Activated T-cell treated with anti-CD3 and anti-CD28 coated beads, Interleukin-2, amount 50 U/mL, for 72 hours (primary cell): ENCODE measurements around the gene HACE1. TPM values are rescaled to one million over a fixed set of nuclear protein-coding genes. Genes with fewer than 3 reads are reported as not detected.
"Not testable (repeated sequence)": the region's sequence is repeated elsewhere in the genome, so short reads cannot be mapped to it uniquely, and the experiment has no call there.

Experiments
- ATAC-seq, 2 donors: fragments of 150-1000 bp; cut with Tn5 transposase; replicated peaks in 1 of 2; 2 replicates each; pipeline ENCODE4 v1.10.0; 2021; ENCODE audit warnings: moderate library complexity in 2 of 2, mild to moderate bottlenecking in 1 of 2
- DNase-seq, 2 donors: peaks; one replicate each; pipeline ENCODE4 v3.0.0; 2021 to 2022; ENCODE audit warnings: mixed read lengths in 1 of 2
- H3K27ac Mint-ChIP-seq: one replicate; pipeline ENCODE4 v1.8.0; 2022; ENCODE audit warnings: mild to moderate bottlenecking, moderate library complexity, mixed read lengths
- H3K27me3 Mint-ChIP-seq: one replicate; pipeline ENCODE4 v1.8.0; 2022; ENCODE audit warnings: low read depth, mixed read lengths
- H3K36me3 Mint-ChIP-seq, 2 donors: one replicate each; pipeline ENCODE4 v1.8.0; 2022; ENCODE audit warnings: mixed read lengths in 2 of 2, mild to moderate bottlenecking in 1 of 2; ENCODE audit not compliant: insufficient read depth in 2 of 2
- H3K4me1 Mint-ChIP-seq: one replicate; pipeline ENCODE4 v1.8.0; 2022; ENCODE audit warnings: low read depth, mixed read lengths
- H3K4me3 Mint-ChIP-seq, 2 donors: one replicate each; pipeline ENCODE4 v1.8.0; 2022; ENCODE audit warnings: mild to moderate bottlenecking in 2 of 2, mixed read lengths in 2 of 2, moderate library complexity in 2 of 2
- H3K9me3 Mint-ChIP-seq, 2 donors: one replicate each; pipeline ENCODE4 v1.8.0; 2022; ENCODE audit warnings: mixed read lengths in 2 of 2
- total RNA-seq, 2 donors: library from RNA; stranded (reverse); gene quantifications; one replicate each; pipeline ENCODE4 v1.2.3, GENCODE V29; 2022

HACE1 gene
- total RNA-seq, 2 donors from 2014 or later: 17.7 to 22.5 TPM

- peaks cover 5% of the 10 kb centered on the region for H3K4me1 Mint-ChIP-seq
- no peak for ATAC-seq
- H3K27ac Mint-ChIP-seq: no peak overlapping the region
- DNase-seq: no peak
- H3K27me3 Mint-ChIP-seq: no peaks in the 10 kb centered on the region
- no peak overlapping the region for H3K4me3 Mint-ChIP-seq
- peaks cover 14 to 24% of the 10 kb centered on the region in 2 donors for H3K36me3 Mint-ChIP-seq
- peaks cover 5 to 6% of the 10 kb centered on the region in 2 donors for H3K9me3 Mint-ChIP-seq
These were observed 50.6 kb downstream of the HACE1 start for GRCh38 chr6:104809116-104809515.

DNA sequence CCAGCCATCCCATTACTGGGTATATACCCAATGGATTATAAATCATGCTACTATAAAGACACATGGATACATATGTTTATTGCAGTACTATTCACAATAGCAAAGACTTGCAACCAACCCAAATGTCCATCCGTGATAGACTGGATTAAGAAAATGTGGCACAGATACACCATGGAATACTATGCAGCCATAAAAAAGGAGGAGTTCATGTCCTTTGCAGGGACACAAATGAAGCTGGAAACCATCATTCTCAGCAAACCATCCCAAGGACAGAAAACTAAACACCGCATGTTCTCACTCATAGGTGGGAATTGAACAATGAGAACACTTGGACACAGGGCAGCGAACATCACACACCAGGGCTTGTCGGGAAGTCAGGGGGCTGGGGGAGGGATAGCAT, 54.4 kb downstream of the HACE1 start:
- not testable (repeated sequence) for H3K4me3 Mint-ChIP-seq, H3K4me1 Mint-ChIP-seq, ATAC-seq, H3K27ac Mint-ChIP-seq, DNase-seq, H3K27me3 Mint-ChIP-seq
- peaks cover 4 to 16% of the 10 kb centered on the region in 2 donors for H3K9me3 Mint-ChIP-seq
- peaks cover 21 to 43% of the 10 kb centered on the region in 2 donors for H3K36me3 Mint-ChIP-seq

DNA sequence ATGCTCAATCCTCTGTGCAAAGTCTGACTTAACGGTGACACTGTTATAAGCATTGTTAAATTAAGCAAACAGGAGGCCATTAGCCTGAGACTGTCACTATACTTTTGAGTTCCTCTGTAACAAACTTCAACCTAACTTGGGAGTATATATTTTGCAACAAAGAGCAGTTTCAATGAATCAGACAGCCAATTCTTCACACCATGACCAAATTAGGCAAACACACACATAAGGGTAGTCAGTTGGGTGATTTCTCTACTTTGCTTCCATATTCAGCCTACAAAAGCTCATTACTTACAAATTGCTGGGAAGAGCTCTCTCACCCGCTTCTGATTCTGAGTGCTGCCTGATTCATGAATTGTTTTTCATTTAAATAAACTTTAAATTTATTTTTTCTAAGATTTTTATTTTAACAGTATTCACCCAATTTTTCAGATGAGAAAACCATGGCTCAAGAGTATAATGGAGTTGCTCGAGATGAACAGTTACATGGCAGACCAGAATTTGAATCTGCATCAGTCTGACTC, 60.5 kb downstream of the HACE1 start:
- Mint-ChIP-seq H3K9me3 (peaks cover 2 to 13% of the 10 kb centered on the region in 2 donors), H3K4me3 (no peak overlapping the region), H3K27me3 (no peaks in the 10 kb centered on the region), H3K36me3 (peaks cover 15 to 30% of the 10 kb centered on the region in 2 donors), H3K4me1 (no peaks in the 10 kb centered on the region), H3K27ac (no peak overlapping the region)
- ATAC-seq (peak in 1 of 2 donors; percentile 41), DNase-seq (no peak)

DNA sequence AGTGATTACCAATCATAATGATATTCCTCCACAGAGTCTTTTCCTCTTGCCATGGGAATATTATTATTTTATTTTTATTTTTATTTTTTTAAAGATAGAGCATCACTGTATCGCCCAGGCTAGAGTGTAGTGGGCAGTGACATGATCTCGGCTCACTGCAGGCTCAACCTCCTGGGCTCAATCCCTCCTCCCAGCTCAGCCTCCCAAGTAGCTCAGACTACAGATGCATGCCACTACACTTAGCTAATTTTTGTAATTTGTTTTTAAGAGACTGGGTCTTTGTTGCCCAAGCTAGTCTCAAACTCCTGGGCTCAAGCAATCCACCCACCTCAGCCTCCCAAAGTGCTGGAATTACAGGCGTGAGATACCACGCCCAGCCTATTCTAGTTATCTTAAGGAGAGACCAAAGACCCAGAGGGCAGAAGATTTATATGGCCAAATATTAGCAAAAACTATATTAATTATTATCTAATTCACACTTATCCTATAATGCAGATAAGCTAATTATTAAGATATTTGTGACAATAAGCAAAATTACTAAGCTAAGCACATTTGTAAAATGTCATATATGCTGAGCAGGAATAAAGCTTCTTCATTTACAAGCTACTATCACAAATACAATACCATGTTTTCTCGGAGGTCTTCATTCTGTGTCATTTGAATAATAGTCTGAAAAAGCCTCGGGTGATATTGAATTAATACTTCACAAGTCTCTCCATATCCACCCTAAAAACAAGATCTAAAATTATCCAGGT, 63.5 kb downstream of the HACE1 start:
- H3K36me3 Mint-ChIP-seq: peaks cover 4 to 8% of the 10 kb centered on the region in 2 donors
- DNase-seq: no peak
- no peak for ATAC-seq
- H3K27me3 Mint-ChIP-seq: no peaks in the 10 kb centered on the region
- no peaks in the 10 kb centered on the region for H3K4me1 Mint-ChIP-seq
- H3K4me3 Mint-ChIP-seq: no peak overlapping the region
- peaks cover 2 to 6% of the 10 kb centered on the region in 2 donors for H3K9me3 Mint-ChIP-seq
- no peak overlapping the region for H3K27ac Mint-ChIP-seq

DNA sequence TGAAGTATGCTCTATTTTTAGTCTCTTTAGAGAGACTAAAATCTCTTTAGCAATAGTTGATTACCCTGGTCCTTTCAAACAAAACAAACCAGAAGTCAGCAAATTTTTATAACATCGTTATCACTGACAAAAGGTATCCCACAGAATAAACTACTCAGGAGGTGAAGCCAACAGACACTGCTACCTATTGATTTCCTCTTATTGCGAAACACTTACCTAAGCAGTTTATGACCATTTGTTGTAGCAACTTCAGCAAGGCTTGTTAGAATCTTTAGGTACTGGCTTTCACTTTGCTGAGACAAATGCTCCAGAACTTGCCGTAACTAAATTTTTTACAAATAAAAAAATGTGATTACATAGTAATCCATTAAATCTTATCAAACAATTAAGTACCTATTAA, 64.4 kb downstream of the HACE1 start:
- ATAC-seq (no peak), DNase-seq (no peak)
- H3K4me3 Mint-ChIP-seq: no peak overlapping the region
- no peaks in the 10 kb centered on the region for H3K9me3 Mint-ChIP-seq
- H3K36me3 Mint-ChIP-seq: peaks cover 0 to under 1% of the 10 kb centered on the region in 2 donors
- peaks cover 2% of the 10 kb centered on the region for H3K4me1 Mint-ChIP-seq
- no peaks in the 10 kb centered on the region for H3K27me3 Mint-ChIP-seq
- no peak overlapping the region for H3K27ac Mint-ChIP-seq

- DNase-seq (peak; percentile 11 to 14), ATAC-seq (peak; percentile 97 to 98)
- Mint-ChIP-seq H3K4me3 (peak overlapping the region; percentile 29 to 63), H3K4me1 (peaks cover 34% of the 10 kb centered on the region), H3K36me3 (no peaks in the 10 kb centered on the region), H3K27ac (peak overlapping the region; percentile 86), H3K27me3 (no peaks in the 10 kb centered on the region), H3K9me3 (no peaks in the 10 kb centered on the region)
These were observed 69.9 kb downstream of the HACE1 start for GRCh38 chr6:104789770-104790190.

- Mint-ChIP-seq H3K4me3 (peak overlapping the region; percentile 15 to 57), H3K36me3 (no peaks in the 10 kb centered on the region), H3K9me3 (no peaks in the 10 kb centered on the region), H3K27ac (peak overlapping the region; percentile 51), H3K4me1 (peaks cover 34% of the 10 kb centered on the region), H3K27me3 (no peaks in the 10 kb centered on the region)
- no peak for ATAC-seq
- DNase-seq: no peak
These were observed 71.3 kb downstream of the HACE1 start for GRCh38 chr6:104788400-104788799.

DNA sequence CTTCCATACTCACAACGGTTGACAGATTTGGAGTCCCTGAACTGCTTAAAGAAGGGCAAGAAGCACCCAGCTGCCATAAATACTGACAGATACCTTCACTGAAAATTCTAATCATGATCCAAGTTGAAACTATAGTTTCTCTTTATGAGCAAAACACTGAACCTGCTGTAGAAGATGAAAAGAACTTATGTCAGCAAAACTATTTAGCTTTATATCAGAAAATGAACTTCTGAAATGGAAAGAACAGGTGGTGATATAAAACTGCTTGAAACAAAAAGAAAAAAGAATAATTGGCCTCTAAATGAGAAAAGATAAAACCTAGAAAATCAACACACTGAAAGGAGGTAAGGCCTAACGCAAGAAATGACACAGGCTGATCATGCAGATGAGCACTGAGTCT, 72.4 kb downstream of the HACE1 start:
- DNase-seq: no peak
- Mint-ChIP-seq H3K4me1 (peaks cover 34% of the 10 kb centered on the region), H3K27ac (peak overlapping the region; percentile 79), H3K9me3 (no peaks in the 10 kb centered on the region), H3K36me3 (no peaks in the 10 kb centered on the region), H3K27me3 (no peaks in the 10 kb centered on the region), H3K4me3 (peak overlapping the region in 1 of 2 donors; percentile 70)
- no peak for ATAC-seq

GRCh38 chr6:104784884-104785283, 74.8 kb downstream of the HACE1 start:
- Mint-ChIP-seq H3K27ac (no peak overlapping the region), H3K36me3 (no peaks in the 10 kb centered on the region), H3K4me3 (no peak overlapping the region), H3K27me3 (no peaks in the 10 kb centered on the region), H3K9me3 (no peaks in the 10 kb centered on the region), H3K4me1 (peaks cover 27% of the 10 kb centered on the region)
- DNase-seq: no peak
- ATAC-seq: no peak

DNA sequence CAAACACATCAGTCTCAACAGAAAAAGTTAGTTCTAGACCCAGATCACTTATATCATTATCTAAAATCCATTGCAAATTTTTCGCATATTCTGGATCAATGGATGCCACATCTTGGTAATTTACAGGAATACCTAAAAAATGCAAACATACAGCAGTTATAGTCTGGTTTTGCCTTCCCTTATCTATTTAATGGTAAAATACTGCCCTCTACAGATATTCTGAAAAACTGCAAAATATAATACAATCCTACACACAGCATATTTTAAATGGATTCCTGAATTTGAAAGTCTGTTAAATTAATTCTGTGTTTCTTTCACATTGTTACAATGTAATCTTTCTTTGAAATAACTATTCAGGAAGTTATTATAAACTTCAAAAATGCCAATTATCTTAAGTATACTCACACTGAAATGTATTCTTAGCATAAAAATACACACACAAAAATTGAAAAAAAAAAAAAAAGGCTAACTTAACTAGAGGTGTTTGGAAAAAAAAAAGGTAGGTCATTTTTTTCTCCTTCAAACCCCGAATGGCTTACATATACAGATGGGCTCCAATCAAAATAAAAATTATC, 88.4 kb downstream of the HACE1 start:
- H3K9me3 Mint-ChIP-seq: no peaks in the 10 kb centered on the region
- peak; percentile 47 to 50 for ATAC-seq

DNA sequence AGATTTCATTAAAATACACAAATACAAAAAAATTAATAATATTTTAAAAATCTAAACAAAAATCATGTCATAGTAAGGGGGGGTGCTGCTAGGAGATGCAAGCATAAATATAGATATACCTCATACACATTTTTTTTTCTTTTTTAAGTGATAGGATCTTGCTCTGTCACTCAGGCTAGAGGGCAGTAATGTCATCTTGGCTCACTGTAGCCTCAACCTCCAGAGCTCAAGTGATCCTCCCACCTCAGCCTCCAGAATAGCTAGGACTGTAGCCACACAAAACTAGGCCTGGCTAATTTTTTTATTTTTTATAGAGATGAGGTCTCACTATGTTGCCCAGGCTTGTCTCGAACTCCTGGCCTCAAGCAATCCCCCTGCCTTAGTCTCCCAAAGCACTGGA, 90.8 kb downstream of the HACE1 start:
- no peaks in the 10 kb centered on the region for H3K9me3 Mint-ChIP-seq
- H3K4me3 Mint-ChIP-seq: no peak overlapping the region
- DNase-seq (no peak), ATAC-seq (no peak)
- no peaks in the 10 kb centered on the region for H3K27me3 Mint-ChIP-seq
- no peak overlapping the region for H3K27ac Mint-ChIP-seq
- no peaks in the 10 kb centered on the region for H3K36me3 Mint-ChIP-seq
- H3K4me1 Mint-ChIP-seq: no peaks in the 10 kb centered on the region

More for the DNA sequence above, 88.4 kb downstream of the HACE1 start:
- Mint-ChIP-seq H3K36me3 (no peaks in the 10 kb centered on the region), H3K27ac (no peak overlapping the region), H3K27me3 (no peaks in the 10 kb centered on the region), H3K4me3 (no peak overlapping the region), H3K4me1 (no peaks in the 10 kb centered on the region)
- DNase-seq: no peak

DNA sequence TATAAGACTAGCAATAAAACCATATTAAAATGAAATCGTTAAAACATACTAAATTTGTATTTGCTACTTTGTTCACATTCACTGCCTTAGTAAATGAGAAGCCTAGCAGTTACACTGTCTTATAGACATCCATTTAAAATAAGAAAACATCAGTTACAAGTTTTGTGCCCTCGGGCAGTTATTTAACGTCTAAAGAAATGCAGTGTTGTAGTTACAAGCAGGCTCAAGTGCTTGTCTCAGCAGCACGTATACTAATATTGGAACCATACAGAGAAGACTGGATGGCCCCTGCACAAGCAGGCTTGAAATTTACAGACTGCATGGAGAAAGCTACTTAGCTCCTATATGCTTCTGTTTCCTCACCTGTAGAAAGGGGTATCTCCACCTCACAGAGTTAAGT, 93.1 kb downstream of the HACE1 start:
- Mint-ChIP-seq H3K9me3 (peaks cover 0 to 2% of the 10 kb centered on the region in 2 donors), H3K27ac (no peak overlapping the region), H3K4me3 (no peak overlapping the region), H3K36me3 (peaks cover 2% of the 10 kb centered on the region in 2 donors), H3K27me3 (no peaks in the 10 kb centered on the region), H3K4me1 (no peaks in the 10 kb centered on the region)
- DNase-seq: no peak
- ATAC-seq: no peak

DNA sequence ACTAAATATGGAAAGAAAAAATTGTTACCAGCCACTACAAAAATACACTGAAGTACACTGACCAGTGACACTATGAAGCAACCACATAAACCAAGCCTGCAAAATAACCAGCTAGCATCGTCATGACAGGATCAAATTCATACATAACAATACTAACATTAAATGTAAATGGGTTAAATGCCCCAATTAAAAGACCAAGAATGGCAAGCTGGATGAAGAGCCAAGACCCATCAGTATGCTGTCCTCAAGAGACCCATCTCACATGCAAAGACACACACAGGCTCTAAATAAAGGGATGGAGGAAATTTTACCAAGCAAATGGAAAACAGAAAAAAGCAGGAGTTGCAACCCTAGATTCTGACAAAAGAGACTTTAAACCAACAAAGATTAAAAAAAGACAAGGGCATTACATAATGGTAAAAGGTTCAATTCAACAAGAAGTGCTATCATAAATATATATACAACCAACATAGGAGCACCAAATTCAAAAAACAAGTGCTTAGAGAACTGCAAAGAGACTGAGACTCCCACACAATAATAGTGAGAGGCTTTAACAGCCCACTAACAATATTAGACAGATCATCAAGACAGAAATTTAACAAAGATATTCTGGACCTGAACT, 104.8 kb downstream of the HACE1 start:
- peaks cover 33 to 38% of the 10 kb centered on the region in 2 donors for H3K36me3 Mint-ChIP-seq
- ATAC-seq: no peak
- DNase-seq: no peak

More for the DNA sequence above, 104.8 kb downstream of the HACE1 start:
- H3K27me3 Mint-ChIP-seq: no peaks in the 10 kb centered on the region
- H3K27ac Mint-ChIP-seq: no peak overlapping the region
- H3K9me3 Mint-ChIP-seq: peaks cover 20 to 26% of the 10 kb centered on the region in 2 donors
- no peak overlapping the region for H3K4me3 Mint-ChIP-seq
- H3K4me1 Mint-ChIP-seq: no peaks in the 10 kb centered on the region
